Stimulated activated CD4-positive, alpha-beta T cell treated with anti-CD3 and anti-CD28 coated beads, Interleukin-2, amount 100 ng/mL, for 24 hours (primary cell): ENCODE data around the gene GRAPL.
A peak's percentile ranks its signal among the peaks of the same experiment; 100 is the strongest.
"Not testable (repeated sequence)": the region's sequence is repeated elsewhere in the genome, so short reads cannot be mapped to it uniquely, and the experiment has no call there.

Experiments
- DNase-seq, 2 donors: peaks; one replicate each; pipeline ENCODE4 v3.0.0-alpha.2; 2020

GRAPL gene

DNA sequence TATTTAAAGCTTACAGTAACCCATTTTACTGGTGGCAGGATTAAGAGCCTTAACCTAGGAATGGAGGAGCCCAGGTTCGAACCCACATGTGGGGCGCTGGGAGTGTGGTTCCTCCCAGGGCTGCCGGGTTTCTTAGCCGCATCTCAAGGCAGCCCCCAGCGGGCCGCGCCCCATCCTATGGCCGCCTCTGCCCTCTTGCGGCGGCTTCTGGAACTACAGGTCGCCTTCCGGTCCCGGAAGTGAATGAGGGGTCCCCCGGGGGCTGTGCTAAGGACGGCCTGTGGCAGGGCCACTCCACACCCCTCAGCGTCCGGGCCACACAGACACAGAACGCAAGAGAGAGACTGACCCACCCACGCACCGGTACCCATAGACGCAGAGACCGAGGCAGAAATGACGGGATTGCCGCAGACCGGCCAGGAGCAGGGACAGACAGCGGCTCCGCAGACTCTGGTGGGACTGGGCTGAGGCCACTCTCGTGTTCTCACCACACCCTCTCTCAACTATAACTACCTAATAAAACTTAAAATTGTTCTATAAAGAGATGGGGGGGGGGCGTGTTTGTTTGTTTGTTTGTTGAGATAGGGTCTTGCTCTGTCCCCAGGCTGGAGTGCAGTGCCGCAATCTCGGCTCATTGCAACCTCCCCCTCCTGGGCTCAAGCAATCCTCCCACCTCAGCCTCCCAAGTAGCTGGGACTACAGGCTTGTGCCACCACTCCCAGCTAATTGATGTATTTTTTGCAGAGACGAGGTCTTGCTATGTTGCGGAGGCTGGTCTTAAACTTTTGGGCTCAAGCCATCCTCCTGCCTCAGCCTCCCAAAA is 69.2 kb downstream of the GRAPL start:
- DNase-seq, result peak in 1 of 2 donors; percentile 4

DNA sequence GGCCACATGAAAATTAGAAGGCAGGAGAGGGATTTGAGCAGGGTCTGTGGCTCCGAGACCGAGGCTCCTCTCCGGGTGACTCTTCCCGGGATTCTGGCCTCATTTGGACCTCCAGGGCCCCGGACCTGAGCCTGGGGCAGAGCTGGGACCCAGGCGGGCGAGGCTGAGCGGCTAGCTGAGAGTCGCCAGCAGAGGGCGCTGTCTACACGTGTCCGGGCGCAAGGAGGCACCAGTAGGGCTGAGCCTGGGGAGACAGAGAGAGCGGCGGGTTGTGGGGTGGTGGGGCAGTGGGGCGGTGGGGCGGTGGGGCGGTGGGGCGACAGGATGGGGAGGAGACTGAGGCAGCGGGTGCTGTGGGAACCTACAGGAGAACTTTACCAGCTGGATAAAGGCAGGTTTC is 75.1 kb downstream of the GRAPL start:
- DNase-seq, result not testable (repeated sequence)

DNA sequence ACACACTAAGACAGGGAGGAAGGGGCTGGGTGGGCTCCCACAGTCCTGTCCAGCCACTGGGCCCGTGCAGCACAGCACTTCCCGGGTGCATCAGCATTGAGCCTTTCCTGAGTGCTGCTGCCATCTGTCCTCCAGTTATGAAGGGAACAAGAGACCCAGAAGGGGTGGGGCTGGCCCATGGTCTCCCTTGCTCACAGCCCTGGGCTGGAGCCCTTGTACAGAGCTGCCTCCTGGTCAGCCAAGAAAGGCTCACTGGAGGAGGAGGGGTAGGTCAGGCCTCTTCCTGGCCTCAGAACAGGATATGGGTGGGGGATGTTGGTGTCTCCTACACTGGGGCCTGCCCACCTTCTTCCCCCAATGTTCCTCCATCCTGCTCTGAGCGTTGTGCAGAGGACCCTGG is 76.0 kb downstream of the GRAPL start:
- DNase-seq, result not testable (repeated sequence)
